Adrenal gland (tissue), 5 donors: ENCODE results near the gene MYADML2.

Source experiments
- CTCF ChIP-seq, 6 experiments: fragments of 450-650 bp in 4 of 6; fragments of 200-600 bp in 2 of 6; sonication (generic) in 1 of 6; IDR thresholded peaks; 1 replicate in 5 of 6; 2 replicates in 1 of 6; pipeline versions ENCODE4 v1.5.1 to v1.8.0; 2016 to 2021; ENCODE audit warnings: antibody characterized with exemption in 6 of 6, mild to moderate bottlenecking in 2 of 6, moderate library complexity in 1 of 6
- POLR2A ChIP-seq, 2 donors: fragments of 450-650 bp; IDR thresholded peaks; one replicate each; pipeline ENCODE4 v1.6.1; 2017; ENCODE audit warnings: antibody characterized with exemption in 2 of 2, mild to moderate bottlenecking in 2 of 2, moderate library complexity in 1 of 2
- donor health status: DM: no; HTN: no; CAD: no.

DNA sequence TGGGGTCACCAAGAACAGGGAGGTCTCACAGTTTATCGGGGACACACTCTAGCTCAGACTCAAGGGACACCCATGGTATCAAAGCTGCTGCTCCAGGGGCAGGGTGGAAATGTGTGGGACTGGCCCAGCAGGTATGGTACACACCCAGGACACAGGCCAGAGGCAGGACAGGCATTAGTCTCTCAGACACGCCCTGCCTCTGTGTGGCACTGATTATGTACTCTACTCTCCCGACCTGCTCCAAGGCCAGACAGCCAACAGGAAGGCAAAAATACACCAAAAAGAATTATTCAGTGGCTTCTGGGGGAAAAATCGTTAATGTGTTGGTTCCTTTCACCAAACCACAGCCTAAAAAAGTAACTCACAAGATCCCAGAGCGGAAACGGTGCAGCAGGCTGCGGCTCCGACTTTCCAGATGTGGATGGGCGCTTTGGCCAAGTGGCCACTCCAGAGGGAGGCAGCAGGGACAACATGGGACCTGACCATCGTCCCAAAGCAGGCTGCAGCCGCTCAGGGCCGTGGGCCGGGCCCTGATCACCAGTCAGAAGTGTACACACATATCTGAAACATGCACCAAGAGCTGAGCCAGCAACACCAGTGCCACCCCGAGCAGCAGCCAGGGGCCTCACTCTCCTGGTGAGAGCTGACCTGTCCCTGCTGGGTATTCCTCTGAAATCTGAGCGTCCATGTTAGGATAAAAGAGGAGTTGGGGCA, 28.0 kb downstream of the MYADML2 start:
- TF ChIP-seq POLR2A (IDR thresholded peaks at IDR 0.05) (no peak), CTCF (IDR thresholded peaks at IDR 0.05) (no peak)
